SIG-M5 treated with dmso at 0.1 percent for 504 hours (cell line): ENCODE results near the gene MT1X.

Experiments
- DNase-seq: peaks from one replicate; lab custom pipeline; 2025; ENCODE audit not compliant: unreplicated experiment; lab: John Stamatoyannopoulos, UW

The MT1X gene

DNA sequence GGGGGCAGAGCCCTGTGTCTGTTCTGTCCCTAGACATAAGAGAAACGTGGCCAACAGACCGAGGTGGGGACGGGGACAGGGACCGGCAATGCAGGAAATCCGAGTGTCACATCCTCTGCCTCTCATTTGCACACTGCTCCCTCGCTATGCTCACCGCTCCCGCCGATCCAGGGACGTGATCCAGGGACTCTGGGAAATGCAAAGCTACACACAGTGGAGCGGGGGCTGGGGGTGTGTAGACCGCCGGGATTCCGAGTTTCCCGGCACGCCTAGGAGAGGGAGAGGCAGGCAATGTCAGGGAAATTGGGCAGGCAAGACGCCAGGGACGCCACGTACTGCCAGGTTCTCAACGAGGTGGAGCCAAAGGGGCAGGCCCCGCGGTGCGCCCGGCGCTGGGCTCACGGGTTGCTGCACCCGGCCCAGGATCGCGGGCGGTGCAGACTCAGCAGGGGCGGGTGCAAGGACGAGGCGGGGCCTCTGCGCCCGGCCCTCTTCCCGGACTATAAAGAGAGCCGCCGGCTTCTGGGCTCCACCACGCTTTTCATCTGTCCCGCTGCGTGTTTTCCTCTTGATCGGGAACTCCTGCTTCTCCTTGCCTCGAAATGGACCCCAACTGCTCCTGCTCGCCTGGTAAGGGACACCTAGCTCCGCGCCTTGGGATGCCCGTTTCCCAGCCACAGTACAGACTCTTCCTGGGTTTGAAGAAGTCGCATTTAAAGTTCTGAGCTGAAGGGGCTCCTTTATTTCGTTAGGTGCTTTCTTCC lies at the start of gene MT1X:
TSS of gene MT1X (plus strand) at position 532 of the 764 bp plus-strand sequence. CDS start at position 603, 71 bp downstream.
- peak; percentile 85 for DNase-seq

DNA sequence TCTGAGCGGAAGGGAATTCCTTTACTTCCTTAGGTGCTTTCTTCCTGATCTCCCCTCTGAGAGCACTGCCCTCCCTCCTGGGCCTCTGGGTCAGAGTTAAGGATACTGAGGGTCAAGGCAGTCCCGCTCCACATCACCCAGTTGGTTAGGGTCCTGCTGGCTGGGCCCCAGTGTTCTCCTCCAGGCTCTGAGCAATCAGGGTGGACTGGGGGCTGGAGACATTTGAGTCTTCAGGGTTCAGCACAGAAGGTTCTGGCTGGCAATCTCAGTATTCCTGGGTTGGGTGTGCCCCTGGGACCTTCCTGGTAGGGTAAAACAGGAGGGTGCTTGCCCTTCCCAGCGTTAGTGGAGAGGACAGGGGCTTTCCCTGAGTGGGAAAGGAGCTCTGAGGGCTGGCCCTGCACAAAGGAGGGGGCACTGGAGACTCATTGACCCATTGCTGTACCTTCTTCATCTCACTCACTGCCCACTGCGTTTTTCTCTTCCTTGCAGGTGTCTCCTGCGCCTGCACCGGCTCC lies 49.4 kb upstream of the MT1X start:
- no peak for DNase-seq

DNA sequence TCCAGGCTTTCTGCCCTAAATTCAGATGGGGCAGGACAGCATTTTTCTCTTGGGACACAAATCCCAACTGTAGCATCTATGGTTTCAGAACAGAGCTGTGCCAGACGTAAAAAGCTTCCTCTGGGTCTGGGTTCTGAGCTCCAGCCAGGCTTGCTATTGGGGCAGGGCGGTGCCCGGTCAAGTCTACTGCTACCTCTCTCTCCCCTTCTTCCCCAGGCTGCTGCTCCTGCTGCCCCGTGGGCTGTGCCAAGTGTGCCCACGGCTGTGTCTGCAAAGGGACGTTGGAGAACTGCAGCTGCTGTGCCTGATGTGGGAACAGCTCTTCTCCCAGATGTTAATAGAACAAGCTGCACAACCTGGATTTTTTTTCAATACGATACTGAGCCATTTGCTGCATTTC lies 48.7 kb upstream of the MT1X start:
- no peak for DNase-seq

DNA sequence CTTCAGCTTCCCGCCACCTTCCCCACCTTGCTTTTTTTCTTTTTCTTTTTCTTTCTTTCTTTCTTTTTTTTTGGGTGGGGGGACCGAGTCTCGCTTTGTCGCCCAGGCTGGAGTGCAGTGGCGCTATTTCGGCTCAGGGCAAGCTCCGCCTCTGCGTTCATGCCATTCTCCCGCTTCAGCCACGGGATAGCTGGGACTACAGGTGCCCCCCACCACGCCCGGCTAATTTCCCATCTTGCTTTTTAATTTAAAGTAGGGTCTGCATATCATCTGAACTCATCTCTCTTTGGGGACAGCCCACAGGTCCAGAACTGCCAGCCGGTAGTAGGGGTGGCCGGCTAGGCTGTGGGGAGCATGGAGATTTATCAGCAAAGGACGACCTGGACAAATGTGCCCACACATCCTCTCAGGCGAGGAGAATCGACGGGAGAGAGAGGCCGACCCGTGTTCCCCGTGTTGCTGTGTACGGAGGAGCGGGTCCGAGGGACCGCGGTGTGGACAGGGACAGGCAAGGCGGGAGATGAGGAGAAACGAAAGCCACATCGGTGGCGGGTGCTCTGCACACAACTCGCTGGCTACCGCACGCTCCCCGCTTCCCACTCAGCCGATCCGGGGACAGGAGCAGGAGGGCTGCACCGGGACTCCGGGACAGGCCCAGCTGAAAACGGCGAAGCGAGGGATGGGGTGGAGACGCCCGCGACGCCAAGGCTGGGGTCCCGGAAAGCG lies 47.4 kb upstream of the MT1X start:
- no peak for DNase-seq

DNA sequence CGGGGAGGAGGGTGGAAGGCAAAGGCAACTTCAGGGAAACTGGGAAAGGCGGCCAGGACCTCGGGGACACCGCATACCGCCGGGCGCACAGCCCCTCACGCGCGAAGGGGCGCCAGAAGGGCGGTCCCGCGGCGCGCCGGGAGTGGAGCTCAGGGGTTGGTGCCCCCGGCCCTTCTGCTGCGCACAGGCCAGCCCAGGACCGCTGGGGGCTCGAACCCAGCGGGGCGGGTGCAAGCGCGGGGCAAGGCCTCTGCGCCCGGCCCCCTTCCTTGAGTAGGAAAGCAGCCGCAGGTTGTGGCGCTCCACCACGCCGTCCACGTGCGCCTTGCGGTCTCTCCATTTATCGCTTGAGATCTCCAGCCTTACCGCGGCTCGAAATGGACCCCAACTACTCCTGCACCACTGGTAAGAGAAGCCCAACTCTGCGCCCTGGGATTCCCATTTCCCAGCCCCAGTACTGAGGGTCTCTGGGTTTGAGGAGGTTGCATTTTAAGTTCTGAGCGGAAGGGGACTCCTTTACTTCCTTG lies 46.8 kb upstream of the MT1X start:
- no peak for DNase-seq

DNA sequence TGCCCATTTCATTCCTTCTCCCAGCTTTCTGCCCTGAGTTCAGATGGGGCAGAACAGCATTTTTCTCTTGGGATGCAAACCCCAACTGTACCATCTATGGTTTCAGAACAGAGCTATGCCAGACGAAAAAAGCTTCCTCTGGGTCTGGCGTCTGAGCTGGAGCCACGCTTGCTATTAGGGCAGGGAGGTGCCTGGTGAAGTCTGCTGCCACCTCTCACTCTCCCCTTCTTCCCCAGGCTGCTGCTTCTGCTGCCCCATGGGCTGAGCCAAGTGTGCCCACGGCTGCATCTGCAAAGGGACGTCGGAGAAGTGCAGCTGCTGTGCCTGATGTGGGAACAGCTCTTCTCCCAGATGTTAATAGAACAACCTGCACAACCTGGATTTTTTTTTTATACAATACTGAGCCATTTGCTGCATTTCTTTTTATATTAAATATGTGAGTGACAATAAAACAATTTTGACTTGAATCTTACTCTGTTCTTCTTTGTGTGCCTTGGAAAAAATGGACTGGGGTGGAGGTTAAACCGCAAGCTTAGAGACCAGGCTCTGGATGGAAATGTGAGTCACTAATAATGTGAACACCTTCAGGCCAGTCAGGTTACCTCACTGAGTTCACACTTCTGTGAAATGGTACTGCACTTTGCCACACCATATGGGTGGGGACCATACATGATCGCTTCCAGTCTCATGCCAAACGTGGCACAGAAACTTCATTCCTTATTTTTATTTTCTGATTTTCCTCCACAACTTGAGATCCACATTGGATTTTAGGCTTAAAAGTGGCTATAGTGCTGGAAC lies 45.5 kb upstream of the MT1X start:
- no peak for DNase-seq

DNA sequence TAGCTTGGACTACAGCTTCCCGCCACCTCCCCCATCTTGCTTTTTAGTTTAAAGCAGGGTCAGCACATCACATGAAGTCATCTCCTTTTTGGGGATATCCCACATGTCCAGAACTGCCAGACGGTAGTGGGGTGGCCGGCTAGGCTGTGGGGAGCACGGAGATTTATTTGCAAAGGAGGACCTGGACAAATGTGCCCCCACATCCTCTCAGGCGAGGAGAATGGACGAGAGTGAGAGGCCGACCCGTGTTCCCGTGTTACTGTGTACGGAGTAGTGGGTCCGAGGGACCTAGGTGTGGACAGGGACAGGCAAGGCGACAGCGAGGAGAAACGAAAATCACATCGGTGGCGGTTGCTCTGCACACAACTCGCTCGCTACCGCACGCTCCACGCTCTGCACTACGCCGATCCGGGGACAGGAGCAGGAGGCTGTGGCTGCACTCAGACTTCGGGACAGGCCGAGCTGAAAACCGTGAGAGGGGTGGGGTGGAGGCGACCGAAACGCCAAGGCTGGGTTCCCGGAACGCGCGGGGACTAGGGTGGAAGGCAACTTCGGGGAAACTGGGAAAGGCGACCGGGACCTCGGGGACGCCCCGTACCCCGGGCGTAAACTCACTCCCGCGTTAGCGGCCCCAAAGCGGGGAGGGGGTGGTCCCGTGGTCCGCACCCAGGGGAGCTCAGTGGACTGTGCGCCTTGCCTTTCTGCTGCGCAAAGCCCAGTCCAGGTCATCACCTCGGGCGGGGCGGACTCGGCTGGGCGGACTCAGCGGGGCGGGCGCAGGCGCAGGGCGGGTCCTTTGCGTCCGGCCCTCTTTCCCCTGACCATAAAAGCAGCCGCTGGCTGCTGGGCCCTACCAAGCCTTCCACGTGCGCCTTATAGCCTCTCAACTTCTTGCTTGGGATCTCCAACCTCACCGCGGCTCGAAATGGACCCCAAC lies 44.2 kb upstream of the MT1X start, which contains the start of gene MT1A:
TSS of gene MT1A (plus strand) at position 853 of the 937 bp plus-strand sequence. CDS start at position 926, 73 bp downstream.
- no peak for DNase-seq

DNA sequence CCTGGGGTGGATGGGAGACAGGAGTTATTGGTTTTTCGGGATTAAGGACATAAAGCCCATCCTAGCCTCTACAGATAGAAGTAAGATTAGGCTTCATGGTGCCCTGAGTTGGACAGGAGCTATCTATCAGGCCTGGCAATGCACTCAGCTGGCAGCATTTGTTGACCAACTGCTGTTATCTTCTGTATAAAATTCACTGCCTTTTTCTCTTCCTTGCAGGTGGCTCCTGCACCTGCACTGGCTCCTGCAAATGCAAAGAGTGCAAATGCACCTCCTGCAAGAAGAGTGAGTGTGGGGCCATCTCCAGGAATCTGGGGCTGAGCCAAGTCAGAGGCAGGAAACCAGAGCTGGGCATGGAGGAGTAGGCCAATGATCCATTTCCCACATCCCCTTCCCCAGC lies 43.2 kb upstream of the MT1X start:
- DNase-seq = no peak

DNA sequence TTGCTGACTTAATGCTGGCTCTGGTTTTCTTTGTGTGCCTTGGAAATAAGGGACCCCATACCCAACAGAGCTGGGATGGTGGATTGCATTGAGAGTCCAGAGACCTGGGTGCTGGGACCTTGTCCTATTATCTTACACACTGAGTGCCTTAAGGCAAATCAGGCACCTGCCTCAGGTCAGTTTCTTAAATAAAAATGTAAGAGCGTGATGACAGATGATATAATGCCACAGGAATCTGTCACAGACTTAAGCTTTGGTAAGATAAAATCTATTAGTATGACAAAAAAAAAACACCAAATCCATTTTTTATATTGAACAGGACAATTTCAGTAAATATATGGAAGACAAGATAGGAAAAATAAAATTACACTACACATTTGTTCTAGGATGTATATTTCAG lies 42.2 kb upstream of the MT1X start:
- no peak for DNase-seq

DNA sequence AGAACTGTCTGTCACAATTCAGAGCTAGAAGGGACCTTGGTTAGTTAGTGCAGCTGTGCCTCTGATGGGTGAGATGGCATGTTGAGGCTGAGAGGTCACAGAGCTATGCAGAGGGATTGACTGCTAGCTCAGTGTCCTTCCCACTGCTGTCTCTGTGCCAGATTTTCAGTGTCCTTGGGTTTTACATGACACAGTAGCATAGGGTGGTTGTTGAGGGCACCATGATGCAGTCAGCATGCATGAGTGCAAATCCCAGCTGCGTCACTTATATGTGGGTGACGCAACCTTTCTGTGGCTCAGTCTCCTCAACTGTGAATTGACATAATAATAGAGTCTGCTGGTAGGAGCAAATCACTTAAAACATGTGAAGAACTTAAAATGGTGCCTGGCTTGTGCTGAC lies 41.1 kb upstream of the MT1X start:
- DNase-seq = no peak

DNA sequence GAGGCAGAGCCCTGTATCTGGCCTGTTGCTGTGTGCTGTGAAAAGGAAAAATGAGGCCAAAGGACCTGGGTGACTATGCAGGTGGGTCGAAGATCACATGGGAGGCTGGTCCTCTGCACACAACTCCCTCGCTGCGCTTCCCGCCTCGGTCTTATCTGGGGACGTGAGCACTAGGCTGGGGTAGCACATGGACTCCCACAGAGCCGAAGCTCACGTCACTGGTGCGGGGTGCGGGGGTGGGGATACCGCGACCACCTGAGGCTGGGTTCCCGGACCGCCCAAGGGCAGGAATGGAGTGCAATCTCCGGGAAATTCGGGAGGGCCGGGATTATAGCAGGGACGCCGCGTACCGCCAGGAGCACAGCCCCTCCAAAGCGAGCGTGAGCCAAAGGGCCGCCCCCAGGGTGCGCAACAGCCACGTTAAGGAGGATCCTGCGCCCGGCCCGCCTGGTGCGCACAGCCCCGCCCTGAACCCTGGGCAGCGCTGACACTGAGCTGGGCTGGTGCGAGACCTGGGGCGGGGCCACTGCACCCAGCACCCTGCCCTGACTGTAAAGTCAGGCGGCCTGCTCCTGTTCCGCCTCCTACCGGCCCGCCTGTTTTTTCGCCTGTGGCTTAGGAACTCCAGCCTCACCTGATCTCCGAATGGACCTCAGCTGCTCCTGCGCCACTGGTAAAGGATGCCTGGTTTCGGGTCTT lies 39.0 kb upstream of the MT1X start:
- DNase-seq = peak; percentile 54

DNA sequence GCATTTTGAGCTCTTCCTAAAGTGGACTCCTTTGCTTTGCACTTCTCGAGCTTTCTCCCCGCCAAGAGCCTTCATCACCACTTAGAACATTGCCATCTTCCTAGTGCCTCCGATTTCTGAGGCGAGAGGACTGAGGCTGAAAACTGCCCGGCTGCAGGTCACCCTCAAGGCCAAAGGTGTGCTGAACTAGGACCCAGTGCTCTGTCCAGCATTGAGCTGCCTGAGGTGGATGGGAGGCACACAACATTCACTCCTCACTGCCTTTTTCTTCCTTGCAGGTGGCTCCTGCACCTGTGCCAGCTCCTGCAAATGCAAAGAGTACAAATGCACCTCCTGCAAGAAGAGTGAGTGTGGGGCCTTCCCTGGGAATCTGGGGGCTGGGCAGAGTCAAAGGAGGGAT lies 38.4 kb upstream of the MT1X start:
- no peak for DNase-seq

DNA sequence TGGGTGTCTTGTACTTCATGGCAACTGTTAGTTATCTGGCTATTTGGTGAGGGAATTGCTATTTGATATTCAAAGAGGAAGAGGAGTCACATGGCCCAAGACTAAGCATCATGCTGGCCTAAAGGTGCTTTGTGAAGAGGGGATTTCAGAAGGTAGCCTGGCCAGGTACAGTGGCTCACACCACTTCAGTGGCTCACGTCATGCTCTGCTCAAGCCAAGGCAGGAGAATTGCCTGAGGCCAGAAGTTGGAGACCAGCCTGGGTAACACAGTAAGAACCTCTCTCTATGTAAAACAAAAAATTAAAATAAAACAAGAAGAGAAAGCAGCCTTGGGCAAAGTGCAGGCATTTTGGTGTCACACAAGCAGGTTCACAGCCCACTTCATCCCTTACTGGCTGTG lies 37.0 kb upstream of the MT1X start:
- DNase-seq = no peak

DNA sequence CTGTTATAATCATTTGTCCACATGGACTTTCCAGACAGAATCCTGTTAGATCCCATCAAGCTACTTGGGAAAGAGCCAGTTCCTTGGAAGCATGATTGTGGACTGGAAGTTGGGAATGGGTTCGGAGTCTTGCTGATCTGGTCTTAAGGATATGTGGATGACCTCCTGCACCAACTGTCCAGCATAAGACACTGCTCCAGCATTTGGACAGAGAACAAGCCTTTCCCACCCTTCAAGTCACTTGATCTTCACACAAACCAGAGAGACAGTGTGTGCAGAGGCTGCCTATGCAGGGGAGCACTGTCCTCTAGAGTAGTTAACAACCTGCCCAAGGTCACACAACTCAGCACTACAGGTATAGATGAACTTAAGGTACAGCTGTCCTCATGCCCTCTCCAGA lies 36.4 kb upstream of the MT1X start:
- no peak for DNase-seq

DNA sequence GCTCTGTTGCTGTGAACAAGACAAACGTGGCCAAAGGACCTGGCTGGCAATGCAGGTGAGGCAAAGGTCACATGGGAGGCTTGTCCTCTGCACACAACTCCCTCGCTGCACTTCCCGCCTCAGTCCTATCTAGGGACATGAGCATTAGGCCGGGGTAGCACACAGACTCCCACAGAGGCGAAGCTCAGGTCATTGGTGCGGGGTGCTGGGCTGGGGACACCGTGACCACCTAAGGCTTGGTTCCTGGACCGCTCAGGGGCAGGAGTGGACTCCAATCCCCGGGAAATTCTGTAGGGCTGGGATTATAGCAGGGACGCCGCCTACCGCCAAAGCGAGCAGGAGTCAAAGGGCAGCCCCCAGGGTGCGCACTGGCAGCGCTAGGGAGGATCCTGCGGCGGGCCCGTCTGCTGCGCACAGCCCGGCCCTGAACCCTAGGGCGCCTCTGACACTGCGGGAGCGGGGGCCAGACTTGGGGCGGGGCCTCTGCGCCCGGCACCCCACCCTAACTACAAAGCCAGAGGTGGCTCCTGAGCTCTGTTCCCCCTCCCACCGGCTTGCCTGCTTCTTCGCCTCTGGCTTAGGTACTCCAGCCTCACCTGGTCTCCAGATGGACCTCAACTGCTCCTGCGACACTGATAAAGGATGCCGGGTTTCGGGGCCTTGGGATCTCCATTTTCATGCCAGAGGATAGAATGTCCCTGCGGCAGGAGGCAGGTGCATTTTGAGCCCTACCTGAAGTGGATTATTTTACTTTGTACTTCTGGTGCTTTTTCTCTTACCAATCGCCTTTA lies 34.4 kb upstream of the MT1X start:
- DNase-seq = no peak

DNA sequence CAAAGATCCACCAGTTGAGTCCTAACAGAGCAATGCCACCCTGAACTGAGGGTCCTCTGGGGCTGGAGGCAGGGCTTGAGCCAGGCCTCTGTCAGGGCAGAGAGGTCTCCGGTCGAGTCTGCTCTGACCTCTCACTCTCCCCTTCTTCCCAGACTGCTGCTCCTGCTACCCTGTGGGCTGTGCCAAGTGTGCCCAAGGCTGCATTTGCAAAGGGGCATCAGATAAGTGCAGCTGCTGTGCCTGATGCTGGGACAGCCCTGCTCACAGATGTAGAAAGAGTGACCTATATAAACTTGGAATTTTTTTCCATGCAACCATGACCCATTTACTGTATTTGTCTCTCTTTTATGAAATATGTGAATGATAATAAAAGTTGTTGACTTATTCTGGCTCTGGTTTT lies 33.0 kb upstream of the MT1X start:
- DNase-seq = no peak

DNA sequence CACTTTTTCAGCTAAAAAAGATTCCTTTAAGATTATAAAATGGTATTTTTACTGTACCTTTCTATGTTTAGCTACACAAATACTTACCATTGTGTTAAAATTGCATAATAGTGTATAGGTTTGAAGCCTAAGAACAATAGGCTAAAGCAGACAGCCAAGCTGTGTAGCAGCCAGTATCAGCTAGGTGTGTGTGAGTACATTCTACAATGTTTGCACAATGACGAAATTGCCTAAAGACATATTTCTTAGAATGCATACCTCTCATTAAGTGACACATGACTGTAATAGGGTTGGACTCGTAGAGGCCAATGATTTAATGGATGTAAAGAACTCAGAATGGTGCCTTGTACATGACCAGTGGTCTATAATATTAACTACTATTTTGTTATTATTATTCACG lies 32.5 kb upstream of the MT1X start:
- no peak for DNase-seq

DNA sequence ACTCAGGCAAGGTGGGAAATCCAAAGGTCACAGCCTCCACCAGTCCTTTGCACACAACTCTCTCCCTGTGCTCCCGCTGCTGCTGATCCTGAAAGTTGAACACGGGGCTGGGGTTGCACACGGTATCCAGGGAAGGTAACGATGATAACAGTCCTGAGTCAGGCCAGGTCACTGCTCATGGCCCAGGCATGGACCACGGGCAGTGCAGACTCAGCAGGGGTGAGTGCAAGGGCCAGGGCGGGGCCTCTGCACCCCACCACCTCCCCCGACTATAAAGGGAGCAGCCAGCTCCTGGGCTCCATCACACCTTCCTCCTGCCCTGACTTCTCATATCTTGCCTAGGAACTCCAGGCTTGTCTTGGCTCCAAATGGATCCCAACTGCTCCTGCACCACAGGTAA lies 30.7 kb upstream of the MT1X start, which contains the start of gene MT1B:
TSS of gene MT1B (plus strand) at position 301 of the 400 bp plus-strand sequence. CDS start at position 369, 68 bp downstream.
- DNase-seq = no peak

DNA sequence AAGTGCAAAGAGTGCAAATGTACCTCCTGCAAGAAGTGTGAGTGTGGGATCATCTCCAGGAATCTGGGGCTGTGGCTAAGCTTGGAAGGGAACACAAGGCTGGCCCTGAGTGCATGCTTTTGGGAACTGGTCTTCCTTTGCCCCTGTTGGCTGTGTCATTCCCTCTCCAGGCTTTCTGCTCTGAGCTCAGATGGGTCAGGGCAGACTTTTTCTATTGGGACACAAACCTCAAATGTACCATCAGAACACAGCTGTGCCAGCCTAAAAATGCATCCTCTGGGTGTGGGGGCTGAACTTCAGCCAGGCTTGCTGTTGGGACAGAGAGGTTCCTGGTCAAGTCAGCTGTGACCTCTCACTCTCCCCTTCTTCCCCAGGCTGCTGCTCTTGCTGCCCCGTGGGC lies 29.7 kb upstream of the MT1X start:
- no peak for DNase-seq
